Measurements from ENCODE around the gene CHST1. TPM values are rescaled to one million over a fixed set of nuclear protein-coding genes. Genes with fewer than 3 reads are reported as not detected.

The CHST1 gene, protein sequence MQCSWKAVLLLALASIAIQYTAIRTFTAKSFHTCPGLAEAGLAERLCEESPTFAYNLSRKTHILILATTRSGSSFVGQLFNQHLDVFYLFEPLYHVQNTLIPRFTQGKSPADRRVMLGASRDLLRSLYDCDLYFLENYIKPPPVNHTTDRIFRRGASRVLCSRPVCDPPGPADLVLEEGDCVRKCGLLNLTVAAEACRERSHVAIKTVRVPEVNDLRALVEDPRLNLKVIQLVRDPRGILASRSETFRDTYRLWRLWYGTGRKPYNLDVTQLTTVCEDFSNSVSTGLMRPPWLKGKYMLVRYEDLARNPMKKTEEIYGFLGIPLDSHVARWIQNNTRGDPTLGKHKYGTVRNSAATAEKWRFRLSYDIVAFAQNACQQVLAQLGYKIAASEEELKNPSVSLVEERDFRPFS
- total RNA-seq (2013; cell fraction: nucleolus; rRNA removed) = not detected in 2 replicates
- total RNA-seq (2014; rRNA removed) = not detected in 2 replicates
- not detected in 2 replicates for total RNA-seq (2014; rRNA removed; fragmentation: Illumina TruSeq; extraction: Trizol)
- total RNA-seq (2021) = not detected in 2 replicates
- not detected for polyA plus RNA-seq (2011; ENCODE audit: low read depth)
- polyA plus RNA-seq (2011; rRNA removed) = not detected in 2 replicates
- 0.03 TPM in 1 of 2 replicates, not detected in the other for polyA plus RNA-seq (2011; cell fraction: cytosol; rRNA removed)
- polyA plus RNA-seq (2011; cell fraction: nucleus; rRNA removed) = 0.06 and 0.07 TPM in 2 replicates
- polyA plus RNA-seq (2012) = not detected in 2 replicates
- polyA plus RNA-seq (2014; fragmentation: Illumina TruSeq; extraction: Trizol) = not detected in 2 replicates
- polyA plus RNA-seq (2014; fragmentation: Nextera tagmentation; extraction: Ambion mirVana) = not detected
- polyA plus RNA-seq (2014; rRNA removed) = not detected in 2 replicates
- not detected for polyA plus RNA-seq (2016; fragmentation: Nextera tagmentation; extraction: Ambion mirVana)
- polyA minus RNA-seq (2011; rRNA and poly(A)+ RNA removed) = not detected in 2 replicates
- polyA minus RNA-seq (2011; cell fraction: cytosol; rRNA and poly(A)+ RNA removed) = not detected in 2 replicates
- polyA minus RNA-seq (2011; cell fraction: nucleus; rRNA and poly(A)+ RNA removed) = not detected in 2 replicates
- Bru-seq, nascent RNA = not detected
- BruChase-seq, experiment 1, labeled RNA remaining after a 6-hour chase = not detected
- BruChase-seq, experiment 2, labeled RNA remaining after a 2-hour chase = not detected
- long read RNA-seq, experiment 1 = 0 reads
- long read RNA-seq, experiment 2 = 0 reads

DNA sequence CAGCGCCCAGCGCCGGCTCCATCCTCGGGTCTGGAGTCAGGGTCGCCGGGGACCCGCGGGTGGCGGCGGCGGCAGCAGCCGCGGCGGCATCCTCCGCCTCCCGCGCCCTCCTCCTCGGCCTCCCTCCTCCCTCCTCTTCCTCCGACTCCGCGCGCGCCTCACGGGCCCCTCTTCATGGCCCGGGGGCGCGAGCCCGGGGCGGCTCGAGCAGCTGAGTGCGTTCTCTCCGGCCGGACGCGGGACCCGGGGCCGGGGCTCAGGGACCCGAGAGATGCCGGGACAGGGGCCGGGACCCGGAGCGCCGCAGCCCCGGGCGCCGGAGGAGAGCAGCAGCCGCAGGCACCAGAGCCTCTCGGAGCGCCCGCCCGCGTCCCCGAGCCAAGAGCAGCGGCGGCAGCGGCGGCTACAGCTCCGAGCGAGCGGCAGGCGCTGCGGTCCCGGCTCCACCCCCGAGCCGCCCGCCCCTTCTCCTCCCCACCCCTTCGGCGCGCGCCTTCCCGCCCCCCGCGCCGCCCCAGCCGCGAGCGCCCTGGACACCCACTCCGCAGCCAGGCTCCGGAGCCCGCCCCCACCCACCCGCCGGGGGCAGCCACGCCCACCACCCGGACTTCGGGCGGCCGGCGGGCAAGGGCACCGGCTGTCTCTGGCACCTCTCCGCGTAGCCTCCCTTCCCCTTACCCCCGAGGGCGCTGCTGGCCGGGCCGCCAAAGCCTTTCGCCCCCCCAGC is at the start of gene CHST1:
CHST1 (minus strand) TSS at position 417 of the 727 bp plus-strand sequence. CDS start 14,699 bp downstream, outside the sequence.
- in situ Hi-C loops (cut with MboI) (no loop called here), intact Hi-C loops (cut with micrococcal nuclease; ENCODE audit: unreplicated experiment) (no loop called here)
- Histone ChIP-seq H2AFZ (ENCODE audit: control insufficient read depth, low read depth, low read length) (no peak within 1 kb of the TSS), H3K79me2 (ENCODE audit: control insufficient read depth, insufficient read depth, low read length) (no peaks in the 10 kb centered on the region), H3K4me1 (ENCODE audit: control insufficient read depth, insufficient read depth, low read length) (no peaks in the 10 kb centered on the region), H3K27ac (ENCODE audit: control insufficient read depth, insufficient read depth) (no peak within 1 kb of the TSS), H4K20me1 (ENCODE audit: control insufficient read depth, insufficient read depth) (no peaks in the 10 kb centered on the region), H3K27me3 (replicated peaks in 1 of 2; ENCODE audit: control insufficient read depth in 2 of 2, insufficient read depth in 2 of 2, low read length in 1 of 2) (peaks cover 21 to 28% of the 10 kb centered on the region in 2 experiments), H3K36me3 (ENCODE audit: control insufficient read depth in 2 of 2, insufficient read depth in 2 of 2, low read length in 1 of 2) (no peaks in the 10 kb centered on the region), H3K9ac (ENCODE audit: control insufficient read depth, insufficient read depth, low read length) (no peak within 1 kb of the TSS), H3K4me3 (no peak within 1 kb of the TSS), H3K4me2 (ENCODE audit: control insufficient read depth, insufficient read depth) (peak within 1 kb of the TSS; percentile 60; the same call in 1 of the 2 replicates), H3K9me3 (replicated peaks; ENCODE audit: control insufficient read depth, insufficient read depth, low read length) (no peaks in the 10 kb centered on the region)
- DNase-seq (ENCODE audit: low read depth, low spot score) (no peak), ATAC-seq (peak; percentile 29; the same call in 2 of the 3 replicates), FAIRE-seq (no peak)
- CTCF ChIA-PET = no interaction called here
- RAD21 ChIA-PET (ENCODE audit: unreplicated experiment) = no interaction called here
- POLR2A ChIA-PET = no interaction called here
- no TSS peak for BruUV-seq (replicated peaks)
- SMC1A ChIA-PET (ENCODE audit: uncharacterized antibody, unreplicated experiment) = no interaction called here
- no peak for TF ChIP-seq IRF4 (IDR thresholded peaks at IDR 0.05; ENCODE audit: low read depth, low read length)
- TF ChIP-seq SUZ12 (IDR thresholded peaks at IDR 0.05; ENCODE audit: unreplicated experiment) = peak; percentile 97
- TF ChIP-seq SIN3A (IDR thresholded peaks at IDR 0.05; ENCODE audit: low read depth, low read length) = no peak
- TF ChIP-seq, protein P1, sequence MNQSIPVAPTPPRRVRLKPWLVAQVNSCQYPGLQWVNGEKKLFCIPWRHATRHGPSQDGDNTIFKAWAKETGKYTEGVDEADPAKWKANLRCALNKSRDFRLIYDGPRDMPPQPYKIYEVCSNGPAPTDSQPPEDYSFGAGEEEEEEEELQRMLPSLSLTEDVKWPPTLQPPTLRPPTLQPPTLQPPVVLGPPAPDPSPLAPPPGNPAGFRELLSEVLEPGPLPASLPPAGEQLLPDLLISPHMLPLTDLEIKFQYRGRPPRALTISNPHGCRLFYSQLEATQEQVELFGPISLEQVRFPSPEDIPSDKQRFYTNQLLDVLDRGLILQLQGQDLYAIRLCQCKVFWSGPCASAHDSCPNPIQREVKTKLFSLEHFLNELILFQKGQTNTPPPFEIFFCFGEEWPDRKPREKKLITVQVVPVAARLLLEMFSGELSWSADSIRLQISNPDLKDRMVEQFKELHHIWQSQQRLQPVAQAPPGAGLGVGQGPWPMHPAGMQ (IDR thresholded peaks at IDR 0.05; ENCODE audit: borderline replicate concordance) = no peak
- WGBS (ENCODE audit: insufficient coverage, insufficient replicate concordance, low lambda C conversion rate, missing lambda C conversion rate) = 11% methylated on average over 11 of the region's 96 CpGs
